Measurements from ENCODE around the gene SPARCL1.

The SPARCL1 gene

GRCh38 chr4:87521757-87522374 lies 7.3 kb downstream of the SPARCL1 start:
- peak; percentile 54 for DNase-seq (ENCODE audit: low read depth)
- TF ChIP-seq CTCF (IDR thresholded peaks at IDR 0.05; ENCODE audit: insufficient read depth, low read depth, low read length, missing control alignments): no peak
- H3K4me3 ChIP-seq (ENCODE audit: low read depth, low read length): no peak overlapping the region

GRCh38 chr4:87521319-87521718 lies 7.9 kb downstream of the SPARCL1 start:
- no peak overlapping the region for H3K4me3 ChIP-seq (ENCODE audit: low read depth, low read length)
- no peak for DNase-seq (ENCODE audit: low read depth)
- no peak for TF ChIP-seq CTCF (IDR thresholded peaks at IDR 0.05; ENCODE audit: insufficient read depth, low read depth, low read length, missing control alignments)

- H3K4me3 ChIP-seq (ENCODE audit: low read depth, low read length): no peak overlapping the region
- DNase-seq (ENCODE audit: low read depth): no peak
- TF ChIP-seq CTCF (IDR thresholded peaks at IDR 0.05; ENCODE audit: insufficient read depth, low read depth, low read length, missing control alignments): no peak
Measured at GRCh38 chr4:87517621-87518020, 11.6 kb downstream of the SPARCL1 start.

- TF ChIP-seq CTCF (IDR thresholded peaks at IDR 0.05; ENCODE audit: insufficient read depth, low read depth, low read length, missing control alignments): no peak
- DNase-seq (ENCODE audit: low read depth): no peak
- H3K4me3 ChIP-seq (ENCODE audit: low read depth, low read length): no peak overlapping the region
Measured at GRCh38 chr4:87516683-87517082, 12.5 kb downstream of the SPARCL1 start.

- H3K4me3 ChIP-seq (ENCODE audit: low read depth, low read length): no peak overlapping the region
- DNase-seq (ENCODE audit: low read depth): no peak
- no peak for TF ChIP-seq CTCF (IDR thresholded peaks at IDR 0.05; ENCODE audit: insufficient read depth, low read depth, low read length, missing control alignments)
Measured at GRCh38 chr4:87512400-87512799, 16.8 kb downstream of the SPARCL1 start.

- H3K4me3 ChIP-seq (ENCODE audit: low read depth, low read length): no peak overlapping the region
- no peak for DNase-seq (ENCODE audit: low read depth)
- TF ChIP-seq CTCF (IDR thresholded peaks at IDR 0.05; ENCODE audit: insufficient read depth, low read depth, low read length, missing control alignments): no peak
Measured at GRCh38 chr4:87511500-87511899, 17.7 kb downstream of the SPARCL1 start.

- no peak for TF ChIP-seq CTCF (IDR thresholded peaks at IDR 0.05; ENCODE audit: insufficient read depth, low read depth, low read length, missing control alignments)
- no peak for DNase-seq (ENCODE audit: low read depth)
- H3K4me3 ChIP-seq (ENCODE audit: low read depth, low read length): no peak overlapping the region
Measured at GRCh38 chr4:87510747-87511146, 18.4 kb downstream of the SPARCL1 start.
